Daoy (cell line): ENCODE measurements around the gene NEURL2. TPM values are rescaled to one million over a fixed set of nuclear protein-coding genes. Genes with fewer than 3 reads are reported as not detected.
"Not testable (repeated sequence)": the region's sequence is repeated elsewhere in the genome, so short reads cannot be mapped to it uniquely, and the experiment has no call there.

ENCODE experiments used
- DNase-seq: peaks from one replicate; pipeline ENCODE4 v3.0.0-alpha.2; 2015; ENCODE audit warnings: low read depth
- total RNA-seq: library from RNA; depleted of rRNA; stranded (reverse); fragments of >200 nt; shearing (Covaris generic); gene quantifications from 2 replicates; pipeline ENCODE4 v1.2.3, GENCODE V29; 2014

NEURL2 gene
- total RNA-seq, 1 experiment from 2014 or later: 2.3 TPM

DNA sequence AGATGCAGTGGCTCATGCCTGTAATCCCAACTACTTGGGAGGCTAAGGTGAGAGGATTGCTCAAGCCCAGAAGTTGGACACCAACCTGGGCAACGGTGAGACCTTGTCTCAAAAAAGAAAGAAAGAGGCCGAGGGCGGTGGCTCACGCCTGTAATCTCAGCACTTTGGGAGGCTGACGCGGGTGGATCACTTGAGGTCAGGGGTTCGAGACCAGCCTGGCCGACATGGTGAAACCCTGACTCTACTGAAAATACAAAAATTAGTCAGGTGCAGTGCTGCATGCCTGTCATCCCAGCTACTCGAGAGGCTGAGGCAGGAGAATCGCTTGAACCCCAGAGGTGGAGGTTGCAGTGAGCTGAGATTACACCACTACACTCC lies 16.9 kb downstream of the NEURL2 start:
- DNase-seq: not testable (repeated sequence)

DNA sequence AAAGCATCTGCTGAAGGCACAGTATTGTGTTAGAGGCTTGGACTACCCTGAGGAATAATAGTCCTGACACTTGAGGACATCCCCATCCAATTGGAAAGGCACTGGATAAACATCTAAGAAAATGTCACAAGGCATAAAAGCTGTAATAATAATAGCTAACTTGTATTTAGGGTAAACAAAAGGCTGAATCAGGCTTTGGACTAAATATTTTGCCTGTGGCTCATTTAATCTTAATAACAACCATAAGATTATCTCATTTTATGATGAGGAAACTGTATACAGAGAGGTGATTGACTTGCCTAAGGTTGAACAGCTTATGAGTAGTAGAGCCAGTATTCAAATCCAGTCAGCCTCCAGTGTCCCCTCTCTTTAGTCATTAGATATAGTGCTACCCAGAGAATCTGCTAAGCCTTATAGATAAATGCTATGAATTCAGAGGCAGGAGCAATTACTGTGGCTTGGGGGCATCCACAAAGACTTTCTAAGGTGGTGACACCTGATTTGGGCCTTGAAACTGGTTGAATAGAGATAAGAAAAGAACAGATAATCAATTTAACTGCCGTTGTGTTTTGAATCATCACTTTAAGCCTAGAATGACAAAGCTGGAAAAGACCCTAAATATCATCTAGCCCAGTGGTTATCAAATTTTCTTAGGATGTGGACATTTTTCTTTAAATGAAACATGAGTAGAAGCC lies 17.5 kb downstream of the NEURL2 start:
- DNase-seq: no peak

DNA sequence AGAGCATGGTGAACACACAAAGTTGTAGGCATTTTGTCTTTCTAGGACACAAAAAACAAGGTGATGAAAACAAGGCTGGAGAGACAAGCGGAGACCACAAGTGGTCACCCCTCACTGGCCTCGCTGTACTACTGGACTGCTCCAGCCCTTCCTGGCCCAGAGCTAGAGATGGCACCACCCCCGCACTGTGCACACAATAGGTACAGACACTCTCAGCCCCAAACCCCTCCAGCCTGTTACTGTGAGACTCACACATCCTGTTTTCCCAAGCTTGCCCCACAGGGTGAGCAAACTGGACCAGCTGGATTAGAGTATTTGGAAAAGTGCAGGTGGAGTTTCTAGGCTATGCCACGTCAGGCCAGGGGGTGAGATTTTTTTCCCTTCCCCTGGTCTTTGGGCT lies 18.4 kb downstream of the NEURL2 start:
- no peak for DNase-seq

DNA sequence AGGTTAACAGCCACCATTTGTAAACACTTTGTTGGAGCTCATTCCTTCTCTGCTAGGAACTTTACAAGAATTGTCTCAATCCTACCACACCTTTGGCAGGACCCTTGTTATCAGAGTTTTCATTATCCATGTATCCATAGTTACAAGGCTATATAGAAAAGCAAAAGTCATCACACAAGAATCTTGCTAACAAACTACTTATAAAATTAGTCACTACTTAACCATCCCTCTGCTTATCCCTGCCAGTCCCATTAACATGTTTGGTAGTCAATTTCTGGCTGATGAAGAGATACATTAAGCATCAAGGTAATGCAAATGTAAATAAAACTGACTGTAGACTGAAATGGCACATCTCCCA lies 23.2 kb downstream of the NEURL2 start:
- peak; percentile 41 for DNase-seq

DNA sequence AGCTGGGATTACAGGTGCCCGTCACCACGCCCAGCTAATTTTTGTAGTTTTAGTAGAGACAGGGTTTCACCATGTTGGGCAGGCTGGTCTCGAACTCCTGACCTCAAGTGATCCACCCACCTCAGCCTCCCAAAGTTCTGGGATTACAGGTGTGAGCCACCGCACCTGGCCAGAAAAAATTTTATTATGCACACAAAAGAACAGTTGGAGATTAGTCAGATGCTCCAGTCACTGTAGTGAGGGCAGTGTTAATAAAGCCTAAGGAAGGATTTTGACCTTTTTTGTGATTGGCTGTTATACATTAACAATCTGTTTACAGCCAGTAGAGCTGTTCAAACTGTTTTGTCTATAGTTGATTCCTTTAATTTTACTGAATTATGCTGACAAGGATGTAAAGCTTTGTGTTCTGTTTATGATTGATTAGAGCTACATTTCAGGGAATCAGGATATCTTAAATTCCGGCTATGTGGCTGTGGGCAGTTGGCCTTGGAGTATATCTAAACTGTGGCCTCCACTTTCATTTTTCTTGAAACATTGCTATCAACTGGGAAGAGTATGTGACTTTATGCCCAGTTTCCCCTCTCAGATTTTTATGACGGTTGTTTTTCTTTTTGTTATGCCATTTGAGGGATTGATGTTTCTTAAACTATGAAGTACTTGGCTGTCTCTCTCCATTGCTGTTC lies 23.7 kb downstream of the NEURL2 start:
- DNase-seq: no peak

DNA sequence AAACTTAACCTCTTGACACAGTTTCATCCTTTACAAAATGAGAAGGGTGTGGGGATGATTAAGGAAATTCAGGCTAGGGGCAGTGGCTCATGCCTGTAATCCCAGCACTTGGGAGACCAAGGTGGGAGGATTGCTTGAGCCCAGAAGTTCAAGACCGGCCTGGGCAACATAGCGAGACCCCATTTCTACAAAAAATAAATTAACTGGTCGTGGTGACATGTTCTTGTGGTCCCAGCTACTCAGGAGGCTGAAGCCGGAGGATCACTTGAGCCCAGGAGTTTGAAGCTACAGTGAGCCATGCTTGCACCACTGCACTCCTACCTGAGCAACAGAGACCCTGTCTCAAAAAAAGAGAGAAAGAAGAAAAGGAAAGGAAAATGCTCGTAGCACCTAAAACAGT lies 24.6 kb downstream of the NEURL2 start:
- no peak for DNase-seq

DNA sequence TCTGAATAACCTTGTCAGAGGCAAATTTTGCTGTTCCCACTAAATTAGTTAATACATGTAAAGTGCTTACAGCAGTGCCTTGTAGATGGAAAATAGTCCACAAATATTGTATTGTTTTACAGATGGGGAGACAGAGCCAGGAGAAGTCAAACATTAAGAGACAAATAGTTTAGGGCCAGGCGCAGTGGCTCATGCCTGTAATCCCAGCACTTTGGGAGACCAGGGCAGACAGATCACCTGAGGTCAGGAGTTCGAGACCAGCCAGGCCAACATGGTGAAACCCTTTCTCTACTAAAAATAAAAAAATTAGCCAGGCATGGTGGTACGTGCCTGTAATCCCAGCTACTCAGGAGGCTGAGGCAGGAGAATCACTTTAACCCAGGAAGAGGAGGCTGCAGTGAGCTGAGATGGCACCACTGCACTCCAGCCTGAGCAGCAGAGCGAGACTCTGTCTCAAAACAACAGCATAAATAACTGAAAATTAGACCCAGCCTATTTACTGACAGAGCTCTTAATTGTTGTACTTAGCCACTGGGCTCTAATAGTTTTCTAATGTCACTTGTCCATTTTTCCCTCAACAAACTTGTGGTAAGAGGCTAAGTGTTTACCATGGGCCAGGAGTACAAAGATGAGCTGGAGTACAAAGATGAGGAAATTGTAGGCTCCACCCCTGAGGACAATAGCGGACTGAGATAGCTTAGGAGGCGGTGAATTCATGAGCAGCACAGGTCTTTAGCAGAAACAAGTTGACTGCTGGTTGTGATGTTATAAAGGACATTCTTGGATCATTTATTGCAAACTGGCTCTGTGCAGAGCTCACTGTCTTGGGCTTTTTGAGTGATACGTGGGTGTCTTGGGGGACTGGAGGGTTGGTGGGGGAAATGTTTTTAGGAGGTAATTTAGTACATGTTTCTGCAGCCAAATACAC lies 27.2 kb downstream of the NEURL2 start:
- DNase-seq: no peak

DNA sequence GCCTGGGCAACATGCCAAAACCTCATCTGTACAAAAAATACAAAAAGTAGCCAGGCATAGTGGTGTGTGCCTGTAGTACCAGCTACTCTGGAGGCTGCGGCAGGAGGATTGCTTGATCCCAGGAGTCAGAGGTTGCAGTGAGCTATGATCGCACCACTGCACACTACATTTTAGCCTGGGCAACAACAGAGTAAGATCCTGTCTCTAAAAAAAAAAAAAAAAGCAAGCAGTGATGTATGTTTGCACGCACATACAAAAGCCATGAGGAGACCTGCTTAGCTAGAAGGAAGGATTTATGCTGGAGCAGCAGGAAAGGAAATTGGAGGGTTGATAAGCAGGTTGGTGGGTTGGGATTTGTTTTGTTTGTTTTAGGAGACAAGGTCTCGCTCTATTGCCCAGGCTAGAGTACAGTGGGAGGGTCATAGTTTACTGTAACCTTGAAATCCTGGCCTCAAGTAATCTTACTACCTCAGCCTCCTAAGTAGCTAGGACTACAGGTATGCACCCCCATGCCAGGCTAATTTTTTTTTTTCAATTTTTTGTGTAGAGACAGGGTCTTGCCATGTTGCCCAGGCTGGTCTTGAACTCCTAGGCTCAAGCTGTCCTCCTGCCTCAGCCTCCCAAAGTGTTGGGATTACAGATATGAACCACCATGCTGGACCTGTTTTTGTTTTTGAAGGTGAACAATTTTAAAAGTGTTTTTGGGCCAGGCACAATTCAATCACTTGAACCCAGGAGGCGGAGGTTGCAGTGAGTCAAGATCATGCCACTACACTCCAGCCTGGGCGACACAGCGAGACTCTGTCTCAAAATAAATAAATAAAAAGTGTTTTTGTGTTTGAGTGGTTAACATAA lies 29.6 kb downstream of the NEURL2 start:
- peak; percentile 25 for DNase-seq

DNA sequence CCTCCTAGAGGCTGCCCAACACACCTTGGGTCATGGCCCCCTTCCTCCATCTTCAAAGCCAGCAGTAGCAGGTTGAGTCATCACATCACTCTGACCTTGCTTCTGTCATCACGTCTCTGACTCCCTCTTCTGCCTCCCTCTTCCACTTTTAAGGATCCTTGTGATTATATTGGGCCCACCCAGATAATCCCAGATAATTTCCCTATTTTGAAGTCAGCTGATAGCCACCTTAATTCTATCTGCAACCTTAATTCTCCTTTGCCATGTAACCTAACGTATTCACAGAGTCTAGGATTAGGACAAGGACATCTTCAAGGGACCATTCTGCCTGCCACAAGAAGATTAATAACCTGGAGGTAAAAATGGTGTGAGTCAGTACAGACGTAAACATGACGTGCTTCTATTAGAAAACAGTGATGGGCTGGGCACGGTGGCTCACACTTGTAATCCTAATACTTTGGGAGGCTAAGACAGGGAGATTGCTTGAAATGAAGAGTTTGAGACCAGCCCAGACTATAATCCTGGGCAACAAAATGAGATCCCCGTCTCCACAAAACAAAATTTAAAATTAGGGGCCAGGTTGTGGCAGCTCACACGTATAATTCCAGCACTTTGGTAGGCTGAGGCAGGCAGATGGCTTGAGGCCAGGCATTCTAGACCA lies 30.3 kb downstream of the NEURL2 start:
- DNase-seq: no peak

DNA sequence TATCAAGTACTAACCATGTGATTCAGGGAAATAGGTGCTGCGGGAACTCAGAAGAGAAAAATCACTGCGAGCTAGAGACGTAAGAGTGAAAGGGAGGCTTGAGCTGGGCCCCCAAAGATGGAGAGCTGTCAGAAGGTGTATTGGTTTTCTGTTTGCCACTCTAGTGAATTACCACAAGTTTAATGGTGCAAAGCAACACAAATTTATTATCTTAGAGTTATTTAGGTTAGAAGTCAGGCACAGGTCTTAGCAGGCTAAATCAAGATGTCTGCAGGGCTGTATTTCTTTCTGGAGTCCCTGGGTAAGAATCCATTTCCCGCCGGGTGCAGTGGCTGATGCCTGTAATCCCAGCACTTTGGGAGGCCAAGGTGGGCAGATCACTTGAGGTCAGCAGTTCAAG lies 31.1 kb downstream of the NEURL2 start:
- DNase-seq: no peak

DNA sequence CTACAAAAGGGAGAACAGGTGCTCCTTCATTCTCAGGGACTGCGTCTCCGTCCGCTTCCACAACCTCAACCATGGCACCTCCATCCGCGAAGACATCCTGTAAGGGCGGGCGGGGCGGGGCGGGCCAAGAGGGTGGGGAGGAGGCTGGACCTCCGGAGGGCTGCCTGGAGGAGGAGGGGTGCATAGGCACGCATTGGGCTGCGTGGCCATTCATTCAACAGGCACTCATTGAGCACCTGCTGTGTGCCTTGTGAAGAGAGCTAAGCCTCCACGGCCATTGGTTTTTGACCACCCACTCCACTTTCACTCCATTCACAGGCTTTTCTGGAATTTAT lies 33.2 kb downstream of the NEURL2 start:
- no peak for DNase-seq

DNA sequence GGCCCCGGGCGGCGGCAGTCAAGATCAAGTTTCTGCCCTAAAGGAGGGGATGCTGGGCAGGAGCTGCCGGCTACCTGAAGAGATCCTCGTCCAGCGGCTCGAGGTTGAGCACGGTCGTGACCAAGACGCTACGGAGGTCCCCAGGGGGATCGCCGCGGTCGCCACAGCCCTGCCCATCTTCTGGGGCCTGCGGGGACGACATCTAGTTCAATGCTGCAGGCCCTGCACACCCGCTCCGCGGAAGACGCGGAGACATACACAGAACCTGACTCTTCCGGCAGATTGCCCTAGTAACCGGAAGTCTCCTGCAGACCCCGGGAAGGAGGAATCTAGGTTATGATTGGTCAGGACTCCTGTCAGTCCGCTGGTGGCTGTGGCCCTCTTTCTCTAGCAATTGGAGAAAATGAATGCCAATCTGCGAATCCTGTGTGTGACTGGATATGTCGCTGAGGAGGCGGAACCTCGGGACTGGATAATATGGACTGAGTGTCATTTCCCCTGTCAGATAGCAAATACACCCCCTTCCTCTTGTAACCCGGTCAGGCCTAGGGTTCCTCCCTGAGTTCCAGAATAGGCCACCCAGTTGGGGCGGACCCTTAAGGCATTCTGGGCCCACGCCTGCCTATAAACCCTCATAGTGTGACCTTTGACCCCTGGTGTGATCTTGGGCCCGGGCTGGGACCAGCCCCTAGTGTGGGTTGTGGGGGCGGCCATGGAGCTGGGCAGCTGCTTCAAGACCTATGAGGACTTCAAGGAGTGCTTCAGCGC lies 33.7 kb downstream of the NEURL2 start, which contains the start of the genes ACOT8 and ZSWIM3:
TSS of gene ACOT8 (minus strand) at position 279 of the 768 bp plus-strand sequence. CDS start at position 202, 77 bp downstream.
TSS of gene ZSWIM3 (plus strand) at position 501 of the 768 bp plus-strand sequence. CDS start at position 713, 212 bp downstream.
- peak; percentile 99 for DNase-seq

DNA sequence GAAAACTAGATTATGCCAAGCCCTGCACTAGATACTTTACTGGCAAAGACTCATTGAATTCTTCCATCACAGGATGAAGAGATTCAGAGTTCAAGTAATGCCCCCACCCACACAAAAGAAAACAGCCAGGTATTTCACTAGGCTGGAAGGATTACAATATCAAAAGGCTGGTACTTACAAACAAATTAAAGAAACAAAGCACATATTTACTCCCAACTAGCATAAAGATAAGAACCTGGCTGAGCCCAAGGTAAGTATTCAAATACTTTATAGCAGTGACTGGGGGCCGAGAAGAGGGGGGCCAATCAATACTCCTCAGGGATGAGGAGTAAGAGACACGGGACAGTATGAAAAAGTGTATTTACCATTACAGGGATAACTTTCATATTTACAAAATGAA lies 37.5 kb downstream of the NEURL2 start:
- no peak for DNase-seq

DNA sequence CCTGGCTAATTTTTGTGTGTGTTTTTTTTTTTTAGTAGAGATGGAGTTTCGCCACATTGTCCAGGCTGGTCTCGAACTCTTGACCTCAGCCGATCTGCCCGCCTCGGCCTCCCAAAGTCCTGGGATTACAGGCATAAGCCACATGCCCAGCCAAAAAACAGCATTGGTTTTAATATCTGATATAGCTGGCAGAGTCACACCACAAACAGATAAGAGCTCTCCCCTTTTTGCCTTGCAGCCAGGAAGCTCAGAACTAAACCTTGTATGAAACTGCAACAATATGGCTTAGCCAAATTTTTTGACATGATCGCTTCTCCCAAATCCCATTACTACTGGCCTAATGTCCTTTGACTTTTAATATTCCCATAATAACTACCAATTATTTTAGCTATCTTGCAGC lies 38.7 kb downstream of the NEURL2 start:
- DNase-seq: no peak

DNA sequence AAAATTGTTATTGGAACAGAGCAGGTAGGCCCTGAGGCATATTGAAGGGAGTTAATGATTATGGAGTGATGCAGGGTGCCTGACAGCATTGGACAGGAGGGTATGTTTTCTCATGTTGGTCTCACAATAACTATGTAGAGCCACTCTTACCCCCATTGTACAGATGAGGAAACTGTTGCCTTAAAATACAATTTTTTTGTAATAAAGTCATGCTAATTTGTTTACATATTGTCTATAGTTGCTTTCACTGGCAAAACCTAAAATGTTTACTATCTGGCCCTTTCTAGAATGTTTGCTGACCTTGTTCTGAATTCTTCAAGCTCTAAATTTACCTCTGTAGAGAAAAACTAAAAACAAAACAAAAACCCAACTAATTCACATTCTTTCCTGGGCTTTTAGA lies 39.5 kb downstream of the NEURL2 start:
- DNase-seq: no peak

DNA sequence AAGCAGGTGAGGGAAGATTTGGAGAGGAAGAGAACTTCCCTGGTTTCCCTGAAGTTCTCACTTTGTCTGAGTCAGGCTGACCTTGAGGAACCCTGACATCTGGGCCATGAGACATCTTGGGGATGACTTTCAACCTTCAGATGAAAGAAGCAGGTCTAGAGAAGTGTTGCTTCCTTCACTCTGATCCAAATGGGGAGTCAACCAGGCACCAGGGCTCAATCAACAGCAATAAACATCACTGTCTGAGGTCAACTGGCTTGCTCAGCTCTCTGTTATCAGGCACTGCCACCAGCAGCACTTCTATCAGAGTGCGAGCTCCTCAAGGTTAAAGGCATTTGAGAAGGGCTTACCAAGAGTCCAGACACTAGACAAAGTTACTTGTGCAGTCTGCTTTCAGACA lies 40.1 kb downstream of the NEURL2 start:
- DNase-seq: no peak

DNA sequence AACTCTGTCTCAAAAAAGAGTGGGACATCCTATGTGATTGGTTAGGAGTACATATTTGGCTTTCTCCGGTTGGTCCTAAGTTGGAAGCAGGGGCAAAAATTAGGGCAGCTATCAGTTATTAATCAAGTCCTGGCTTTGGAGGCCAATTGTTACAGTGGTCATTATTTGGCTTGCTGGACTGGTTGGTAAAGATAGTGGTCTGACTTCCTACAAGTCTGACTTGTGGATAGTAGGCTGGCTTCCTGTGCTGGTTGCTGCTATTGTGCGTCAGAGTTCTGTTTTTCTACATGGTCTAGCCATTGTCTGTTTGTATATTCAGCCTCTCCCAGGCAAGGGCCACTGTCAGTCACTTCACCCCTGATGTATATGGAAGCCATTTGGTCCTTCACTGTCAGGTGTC lies 40.8 kb downstream of the NEURL2 start:
- DNase-seq: no peak

DNA sequence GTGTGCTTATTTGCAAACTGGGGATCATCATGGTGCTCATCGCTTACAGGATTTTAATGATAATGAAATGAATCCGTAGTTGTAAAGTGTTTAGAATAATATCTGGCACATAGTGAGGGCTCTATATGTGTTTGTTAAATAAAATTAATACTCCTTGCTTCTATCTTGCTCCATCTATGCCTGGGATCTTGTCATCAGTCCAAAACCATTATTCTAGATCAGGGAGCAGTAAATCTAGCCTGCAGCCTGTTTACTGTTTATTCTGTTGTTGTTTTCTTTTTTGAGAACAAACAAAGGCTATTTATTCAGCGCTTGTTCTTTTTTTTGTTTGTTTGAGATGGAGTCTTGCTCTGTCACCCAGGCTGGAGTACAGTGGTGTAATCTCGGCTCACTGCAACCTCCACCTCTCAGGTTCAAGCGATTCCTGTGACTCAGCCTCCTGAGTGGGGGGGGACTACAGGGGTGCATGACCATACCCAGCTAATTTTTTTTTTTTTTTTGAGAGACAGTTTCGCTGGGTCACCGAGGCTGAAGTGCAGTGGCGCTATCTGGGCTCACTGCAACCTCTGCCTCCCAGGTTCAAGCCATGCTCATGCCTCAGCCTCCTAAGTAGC lies 41.9 kb downstream of the NEURL2 start:
- no peak for DNase-seq

DNA sequence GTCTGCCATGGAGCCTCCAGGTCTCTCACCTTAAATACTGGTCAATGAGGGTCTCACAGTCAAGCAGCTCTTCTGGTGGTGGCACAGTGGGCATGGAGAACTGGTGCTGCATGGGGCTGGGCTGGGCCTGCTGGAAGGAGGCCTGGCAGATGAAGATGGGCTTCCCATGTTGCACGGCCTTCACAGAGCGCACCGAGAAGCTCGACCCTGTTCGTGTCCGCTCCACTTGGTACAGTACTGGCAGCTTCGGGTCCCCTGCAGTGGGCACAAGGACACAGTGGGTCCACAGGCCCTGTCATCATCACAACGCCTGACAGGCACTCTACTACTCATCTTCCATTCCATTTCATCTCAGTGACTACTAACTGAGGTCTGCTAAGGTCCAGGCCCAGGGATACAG lies 42.6 kb downstream of the NEURL2 start:
- no peak for DNase-seq

DNA sequence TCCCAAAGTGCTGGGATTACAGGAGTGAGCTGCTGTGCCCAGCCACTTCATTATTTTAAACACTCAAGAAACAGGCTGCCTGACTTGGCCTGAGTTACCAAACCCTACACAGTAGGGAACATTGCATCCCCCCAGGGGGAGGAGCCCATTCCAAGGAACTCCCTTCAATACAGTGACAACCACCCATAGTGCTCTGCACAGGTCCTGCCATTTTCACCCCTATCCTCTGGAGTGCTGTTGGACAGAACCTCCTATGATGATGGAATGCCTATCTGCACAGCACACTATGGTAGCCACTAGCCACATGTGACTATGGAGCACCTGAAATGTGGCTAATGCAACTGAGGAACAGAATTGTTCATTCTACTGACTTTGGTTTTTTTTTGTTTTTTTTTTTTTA lies 45.6 kb downstream of the NEURL2 start:
- no peak for DNase-seq
